Measurements from ENCODE around the gene TMEM132D. TPM values are rescaled to one million over a fixed set of nuclear protein-coding genes. Genes with fewer than 3 reads are reported as not detected.

Gene TMEM132D
- total and polyA plus RNA-seq, 3 donors from 2014 or later = 0.44 to 0.50 (median 0.47) TPM

- no peaks in the 10 kb centered on the region for H3K9me3 ChIP-seq
- intact Hi-C loops (cut with DNase I; ENCODE audit: low total_unique reads) = no loop called here
- DNase-seq = no peak
Observed at GRCh38 chr12:129619271-129619670, 284.6 kb downstream of the TMEM132D start.

GRCh38 chr12:129617849-129618248, 286.0 kb downstream of the TMEM132D start:
- Histone ChIP-seq H3K4me3 (no peak overlapping the region), H3K27ac (no peak overlapping the region), H3K9me3 (no peaks in the 10 kb centered on the region), H3K4me1 (no peaks in the 10 kb centered on the region), H3K27me3 (no peaks in the 10 kb centered on the region), H3K36me3 (ENCODE audit: low read depth, missing control alignments) (no peaks in the 10 kb centered on the region)
- TF ChIP-seq POLR2A (IDR thresholded peaks at IDR 0.05) = no peak
- TF ChIP-seq CTCF (IDR thresholded peaks at IDR 0.05) = no peak
- DNase-seq = no peak
- intact Hi-C loops (cut with DNase I; ENCODE audit: low total_unique reads) = no loop called here
- 82 to 91% methylated on average over 7 of the region's 7 CpGs for WGBS, 2 donors

More at GRCh38 chr12:129619271-129619670, 284.6 kb downstream of the TMEM132D start:
- Histone ChIP-seq H3K4me1 (no peaks in the 10 kb centered on the region), H3K4me3 (no peak overlapping the region), H3K27ac (no peak overlapping the region), H3K36me3 (ENCODE audit: low read depth, missing control alignments) (no peaks in the 10 kb centered on the region), H3K27me3 (no peaks in the 10 kb centered on the region)
- TF ChIP-seq CTCF (IDR thresholded peaks at IDR 0.05) = no peak
- no peak for TF ChIP-seq POLR2A (IDR thresholded peaks at IDR 0.05)
- 69 to 78% methylated on average over 5 of the region's 5 CpGs for WGBS, 2 donors

GRCh38 chr12:129615001-129615400, 288.8 kb downstream of the TMEM132D start:
- Histone ChIP-seq H3K4me3 (no peak overlapping the region), H3K27me3 (no peaks in the 10 kb centered on the region), H3K27ac (no peak overlapping the region), H3K4me1 (no peaks in the 10 kb centered on the region), H3K9me3 (no peaks in the 10 kb centered on the region), H3K36me3 (ENCODE audit: low read depth, missing control alignments) (no peaks in the 10 kb centered on the region)
- intact Hi-C loops (cut with DNase I; ENCODE audit: low total_unique reads) = no loop called here
- DNase-seq = no peak
- no peak for TF ChIP-seq POLR2A (IDR thresholded peaks at IDR 0.05)
- TF ChIP-seq CTCF (IDR thresholded peaks at IDR 0.05) = no peak
- 74 to 75% methylated on average over 5 of the region's 5 CpGs for WGBS, 2 donors

GRCh38 chr12:129614221-129614885, 289.5 kb downstream of the TMEM132D start:
- peak; percentile 19 for DNase-seq
- H3K4me1 ChIP-seq = no peaks in the 10 kb centered on the region
- H3K27me3 ChIP-seq = no peaks in the 10 kb centered on the region
- H3K9me3 ChIP-seq = no peaks in the 10 kb centered on the region
- intact Hi-C loops (cut with DNase I; ENCODE audit: low total_unique reads) = no loop called here
- 38 to 62% methylated on average over 9 of the region's 9 CpGs for WGBS, 2 donors
- no peak overlapping the region for H3K27ac ChIP-seq
- no peak overlapping the region for H3K4me3 ChIP-seq
- no peak for TF ChIP-seq POLR2A (IDR thresholded peaks at IDR 0.05)
- TF ChIP-seq CTCF (IDR thresholded peaks at IDR 0.05) = no peak
- H3K36me3 ChIP-seq (ENCODE audit: low read depth, missing control alignments) = no peaks in the 10 kb centered on the region

GRCh38 chr12:129613314-129613713, 290.5 kb downstream of the TMEM132D start:
- H3K9me3 ChIP-seq = no peaks in the 10 kb centered on the region
- intact Hi-C loops (cut with DNase I; ENCODE audit: low total_unique reads) = no loop called here
- H3K27ac ChIP-seq = no peak overlapping the region
- no peaks in the 10 kb centered on the region for H3K4me1 ChIP-seq
- no peak overlapping the region for H3K4me3 ChIP-seq
- TF ChIP-seq CTCF (IDR thresholded peaks at IDR 0.05) = no peak
- TF ChIP-seq POLR2A (IDR thresholded peaks at IDR 0.05) = no peak
- 79 to 89% methylated on average over 9 of the region's 9 CpGs for WGBS, 2 donors
- H3K36me3 ChIP-seq (ENCODE audit: low read depth, missing control alignments) = no peaks in the 10 kb centered on the region
- no peak for DNase-seq
- no peaks in the 10 kb centered on the region for H3K27me3 ChIP-seq
